K562 (cell line): ENCODE results near the gene BEST3. TPM values are rescaled to one million over a fixed set of nuclear protein-coding genes. Genes with fewer than 3 reads are reported as not detected.

ENCODE experiments used
- ATAC-seq: fragments of 200-7000 bp; cut with Tn5 transposase; 3 replicates; pipeline ENCODE4 v1.9.1; 2020; ENCODE audit warnings: moderate library complexity
- Bru-seq: library from RNA; stranded (reverse); fragments of 400-500 nt; gene quantifications from one replicate; lab custom pipeline; 2021; lab: Mats Ljungman, UMichigan
- BruChase-seq, 2 experiments: library from RNA; stranded (reverse); fragments of 400-500 nt; gene quantifications; one replicate each; lab custom pipeline; 2021; lab: Mats Ljungman, UMichigan
- BruUV-seq: library from RNA; stranded (reverse); fragments of 400-500 nt; replicated peaks from 2 replicates; lab custom pipeline; 2021; lab: Mats Ljungman, UMichigan
- CTCF ChIA-PET: fragments of 300-600 bp; formaldehyde crosslinking; extraction: SDS; loops from one replicate; lab custom pipeline; 2021; ENCODE audit warnings: low intra/inter-chr PET ratio; lab: Yijun Ruan, JAX
- POLR2A ChIA-PET: fragments of 300-600, 350-650 bp; sonication (Branson Sonifier 250); formaldehyde crosslinking; extraction: SDS; loops from one replicate; lab custom pipeline; 2021; ENCODE audit warnings: antibody characterized with exemption, inconsistent platforms; lab: Yijun Ruan, JAX
- DNase-seq, 4 experiments: peaks; one replicate each; pipeline versions ENCODE4 v3.0.0 to v3.0.0-alpha.2; 2011 to 2018; ENCODE audit warnings: low spot score in 3 of 4, mixed read lengths in 3 of 4; ENCODE audit errors: extremely low read depth in 1 of 4
- FAIRE-seq: peaks from 2 replicates; lab custom pipeline; 2011; peaks lifted over from hg19 to GRCh38; lab: Jason Lieb, UNC
- H2AFZ ChIP-seq: 2 replicates; pipeline ENCODE4 v1.6.0; 2011; ENCODE audit warnings: low read depth, low read length, control low read depth, inconsistent platforms
- H3K27ac ChIP-seq: fragments of 200-600 bp; 3 replicates; pipeline ENCODE4 v1.8.0; 2011; ENCODE audit warnings: low read depth, mild to moderate bottlenecking, control low read depth, inconsistent platforms, low read length, moderate library complexity, mixed read lengths; ENCODE audit errors: extremely low read depth
- H3K27me3 ChIP-seq, 2 experiments: fragments of 300-600 bp in 1 of 2; 2 replicates in 1 of 2; 3 replicates in 1 of 2; pipeline versions ENCODE4 v1.6.0 to v1.8.0; 2011; ENCODE audit warnings: inconsistent platforms in 2 of 2, low read length in 2 of 2, mild to moderate bottlenecking in 1 of 2, mixed read lengths in 1 of 2, moderate library complexity in 1 of 2; ENCODE audit not compliant: control insufficient read depth in 2 of 2, insufficient read depth in 2 of 2
- H3K36me3 ChIP-seq: fragments of 300-600 bp; 3 replicates; pipeline ENCODE4 v1.8.0; 2011; ENCODE audit warnings: mild to moderate bottlenecking, low read length, inconsistent platforms; ENCODE audit not compliant: control insufficient read depth, insufficient read depth
- H3K4me1 ChIP-seq, 2 experiments: fragments of 200-600 bp in 1 of 2; replicated peaks in 1 of 2; 2 replicates in 1 of 2; 3 replicates in 1 of 2; pipeline versions ENCODE4 v1.5.1 to v1.8.0; 2011; ENCODE audit warnings: inconsistent platforms in 2 of 2, low read length in 2 of 2, mild to moderate bottlenecking in 1 of 2, mixed read lengths in 1 of 2, moderate library complexity in 1 of 2; ENCODE audit not compliant: control insufficient read depth in 2 of 2, insufficient read depth in 2 of 2
- H3K4me2 ChIP-seq: 2 replicates; pipeline ENCODE4 v1.6.1; 2011; ENCODE audit warnings: low read length, control low read depth, inconsistent platforms, mixed read lengths; ENCODE audit not compliant: insufficient read depth
- H3K4me3 ChIP-seq: fragments of 200-600 bp; sonication (generic), shearing (Covaris generic); 2 replicates; pipeline ENCODE4 v1.5.1; 2016; ENCODE audit warnings: control low read depth, inconsistent platforms
- H3K79me2 ChIP-seq: fragments of 200-600 bp; 3 replicates; pipeline ENCODE4 v1.8.0; 2011; ENCODE audit warnings: low read length, inconsistent platforms; ENCODE audit not compliant: control insufficient read depth, insufficient read depth
- H3K9ac ChIP-seq, 2 experiments: 2 replicates each; pipeline versions ENCODE4 v1.6.0 to v1.6.1; 2011; ENCODE audit warnings: low read depth in 2 of 2, low read length in 2 of 2, control low read depth in 1 of 2, inconsistent platforms in 1 of 2, mild to moderate bottlenecking in 1 of 2, mixed read lengths in 1 of 2; ENCODE audit not compliant: insufficient read depth in 1 of 2
- H3K9me1 ChIP-seq: one replicate; pipeline ENCODE4 v1.6.0; 2011; ENCODE audit warnings: inconsistent platforms, mild to moderate bottlenecking, low read length, moderate library complexity; ENCODE audit not compliant: control insufficient read depth, insufficient read depth
- H3K9me3 ChIP-seq: replicated peaks from 2 replicates; pipeline ENCODE4 v1.5.1; 2011; ENCODE audit warnings: low read depth, low read length, inconsistent platforms; ENCODE audit not compliant: control insufficient read depth, insufficient read depth
- H4K20me1 ChIP-seq: replicated peaks from 2 replicates; pipeline ENCODE4 v1.6.1; 2011; ENCODE audit warnings: low read length, inconsistent platforms, mixed read lengths; ENCODE audit not compliant: control insufficient read depth, insufficient read depth
- BDP1 ChIP-seq: IDR thresholded peaks from 3 replicates; pipeline ENCODE4 v1.6.1; 2011; ENCODE audit not compliant: insufficient read length, insufficient read depth
- CEBPG ChIP-seq, 3 experiments: fragments of 200-800 bp in 1 of 3; sonication (Bioruptor generic) in 1 of 3; sonication (generic) in 1 of 3; formaldehyde crosslinking in 1 of 3; IDR thresholded peaks in 2 of 3; conservative IDR thresholded peaks in 1 of 3; 2 replicates each; pipeline versions ENCODE4 v1.6.1 to v1.8.0; 2016 to 2022; ENCODE audit warnings: missing compliant biosample characterization in 2 of 3, missing genetic modification characterization in 2 of 3, mild to moderate bottlenecking in 1 of 3, missing genetic modification reagents in 1 of 3
- DIDO1 ChIP-seq: fragments of 450-650 bp; IDR thresholded peaks from 2 replicates; pipeline ENCODE4 v1.6.1; 2016; ENCODE audit warnings: low read depth, missing biosample characterization, missing genetic modification characterization
- GTF2A2 ChIP-seq: IDR thresholded peaks from 2 replicates; pipeline ENCODE4 v1.6.1; 2016; ENCODE audit warnings: mild to moderate bottlenecking, missing genetic modification characterization, missing compliant biosample characterization
- HNRNPH1 ChIP-seq: fragments of 200-400 bp; formaldehyde crosslinking; optimal IDR thresholded peaks from 2 replicates; pipeline ENCODE3; 2017; ENCODE audit warnings: low read depth, mild to moderate bottlenecking, low read length, moderate library complexity
- IRF9 ChIP-seq: fragments of 450-650 bp; IDR thresholded peaks from 2 replicates; pipeline ENCODE4 v1.6.1; 2016; ENCODE audit warnings: missing biosample characterization, missing genetic modification characterization
- MITF ChIP-seq: IDR thresholded peaks from 2 replicates; pipeline ENCODE4 v1.6.1; 2014; ENCODE audit warnings: antibody characterized with exemption
- ZKSCAN1 ChIP-seq: fragments of 150-350 bp; IDR thresholded peaks from 2 replicates; pipeline ENCODE4 v1.6.1; 2016; ENCODE audit warnings: low read depth, low read length
- ZNF274 ChIP-seq: IDR thresholded peaks from 2 replicates; pipeline ENCODE4 v1.6.1; 2011; ENCODE audit warnings: low read depth, mild to moderate bottlenecking, low read length, moderate library complexity, borderline replicate concordance
- ZNF384 ChIP-seq: IDR thresholded peaks from 2 replicates; pipeline ENCODE4 v1.6.1; 2012; ENCODE audit warnings: low read depth, low read length, improper control_type of control experiment
- WGBS: fragments of 100-300 bp; shearing (Covaris generic); methylation state at CpG from one replicate; pipeline ENCODE4 v1.1.6; 2016; ENCODE audit warnings: low coverage, mixed read lengths; ENCODE audit not compliant: insufficient coverage; ENCODE audit errors: missing lambda C conversion rate; 5-methylcytosine and 5-hydroxymethylcytosine counted together
- in situ Hi-C: fragments of 300-500 bp; cut with MboI; formaldehyde crosslinking; loops from 4 replicates; pipeline ENCODE4 v1.15.0; 2018; ENCODE audit warnings: inconsistent platforms, mixed read lengths
- intact Hi-C: fragments of 100-400 bp; cut with micrococcal nuclease; formaldehyde crosslinking; loops from 2 replicates; pipeline ENCODE4 v1.14.2; 2022
- long read RNA-seq, 3 experiments: library from polyadenylated mRNA in 2 of 3; library from RNA in 1 of 3; unstranded in 2 of 3; stranded (forward) in 1 of 3; transcript quantifications; one replicate each; pipeline ENCODE4 v2.0.0, GENCODE V29; 2019 to 2022
- polyA minus RNA-seq, 3 experiments: library from RNA; depleted of rRNA, polyadenylated mRNA; stranded (reverse); fragments of >200 nt; gene quantifications; 2 replicates each; pipeline ENCODE4 v1.2.3, GENCODE V29; 2011
- polyA plus RNA-seq, 8 experiments: library from polyadenylated mRNA; depleted of rRNA in 4 of 8; stranded (reverse) in 5 of 8; unstranded in 3 of 8; fragments of >200 nt; fragmentation: Nextera tagmentation in 2 of 8; fragmentation: Illumina TruSeq in 1 of 8; extraction: Ambion mirVana in 2 of 8; extraction: Trizol in 1 of 8; gene quantifications; 2 replicates each; pipeline versions ENCODE4 v1.2.1 to v1.2.3, GENCODE V29; 2011 to 2014; ENCODE audit warnings: inconsistent platforms in 1 of 8, missing spikeins in 1 of 8
- total RNA-seq, 7 experiments: library from RNA; depleted of rRNA in 6 of 7; stranded (reverse); fragments of >200 nt in 6 of 7; fragmentation: Illumina TruSeq in 2 of 7; extraction: Trizol in 2 of 7; gene quantifications; 2 replicates each; pipeline versions ENCODE4 v1.2.1 to v1.2.3, GENCODE V29; 2011 to 2021; ENCODE audit warnings: low replicate concordance in 1 of 7
- TF ChIP-seq, protein P1 (sequence below): sonication (generic); formaldehyde crosslinking; IDR thresholded peaks from 2 replicates; pipeline ENCODE4 v1.8.0; 2023; ENCODE audit warnings: mild to moderate bottlenecking, missing genetic modification reagents
- TF ChIP-seq, protein P2 (sequence below): IDR thresholded peaks from 2 replicates; pipeline ENCODE4 v1.6.1; 2016; ENCODE audit warnings: missing genetic modification characterization, missing compliant biosample characterization

BEST3 gene
- total RNA-seq (2011; cell fraction: chromatin; rRNA removed; ENCODE audit: low replicate concordance) = 0.14 TPM in 1 of 2 replicates, not detected in the other
- total RNA-seq (2011; cell fraction: nucleolus; rRNA removed) = not detected in 2 replicates
- not detected in 2 replicates for total RNA-seq (2011; cell fraction: nucleoplasm; rRNA removed)
- total RNA-seq (2014; rRNA removed) (not detected in 2 replicates), total RNA-seq (2014; rRNA removed; fragmentation: Illumina TruSeq; extraction: Trizol) (not detected in 2 replicates), total RNA-seq (2015; rRNA removed; fragmentation: Illumina TruSeq; extraction: Trizol) (not detected in 2 replicates), total RNA-seq (2021) (not detected in 2 replicates), polyA plus RNA-seq (2011; rRNA removed) (0.15 TPM in 1 of 2 replicates, not detected in the other), polyA plus RNA-seq (2014; fragmentation: Illumina TruSeq; extraction: Trizol) (not detected in 2 replicates), polyA plus RNA-seq (2014; fragmentation: Nextera tagmentation; extraction: Ambion mirVana) (not detected), polyA plus RNA-seq (2014; rRNA removed) (0.08 TPM in 1 of 2 replicates, not detected in the other), polyA minus RNA-seq (2011; rRNA and poly(A)+ RNA removed) (0.11 TPM in 1 of 2 replicates, not detected in the other), Bru-seq, nascent RNA (percentile 10 among the genes with signal in this experiment), BruChase-seq, experiment 1, labeled RNA remaining after a 2-hour chase (percentile 3 among the genes with signal in this experiment), BruChase-seq, experiment 2, labeled RNA remaining after a 6-hour chase (percentile 4 among the genes with signal in this experiment)
- polyA plus RNA-seq (2011; cell fraction: cytosol; rRNA removed) = 0.03 TPM in 2 replicates
- not detected in 2 replicates for polyA plus RNA-seq (2011; cell fraction: nucleus; rRNA removed)
- 0.03 and 0.12 TPM in 2 replicates for polyA plus RNA-seq (2012)
- not detected in 2 replicates for polyA minus RNA-seq (2011; cell fraction: cytosol; rRNA and poly(A)+ RNA removed)
- not detected in 2 replicates for polyA minus RNA-seq (2011; cell fraction: nucleus; rRNA and poly(A)+ RNA removed)
- long read RNA-seq, experiment 1 = 0 reads
- long read RNA-seq, experiment 2 = 0 reads
- long read RNA-seq, experiment 3 = 0 reads

GRCh38 chr12:69698769-69699540 lies at the start of gene BEST3:
BEST3 (minus strand) TSS chr12:69699303; CDS start chr12:69697798, 1,505 bp downstream.
- no peak within 1 kb of the TSS for H3K4me2 ChIP-seq
- ChIA-PET CTCF (no interaction called here), POLR2A (no interaction called here)
- no peaks in the 10 kb centered on the region for H3K9me1 ChIP-seq
- H2AFZ ChIP-seq = no peak within 1 kb of the TSS
- no peaks in the 10 kb centered on the region for H3K27me3 ChIP-seq
- no peak for FAIRE-seq
- H3K9me3 ChIP-seq = no peaks in the 10 kb centered on the region
- H4K20me1 ChIP-seq = no peaks in the 10 kb centered on the region
- H3K36me3 ChIP-seq = no peaks in the 10 kb centered on the region
- no peak for ATAC-seq
- no peaks in the 10 kb centered on the region; a peak in 1 of 5 replicates for H3K4me1 ChIP-seq
- DNase-seq = no peak
- no peaks in the 10 kb centered on the region for H3K79me2 ChIP-seq
- 39% methylated on average over 10 of the region's 12 CpGs for WGBS
- no peak within 1 kb of the TSS for H3K27ac ChIP-seq
- no TSS peak for BruUV-seq
- no peak within 1 kb of the TSS for H3K4me3 ChIP-seq
- in situ Hi-C loops = no loop called here
- no peak within 1 kb of the TSS for H3K9ac ChIP-seq
- intact Hi-C loops = no loop called here
- no peak for TF ChIP-seq DIDO1 (tag)
- TF ChIP-seq IRF9 (tag) = no peak
- TF ChIP-seq, protein P1, sequence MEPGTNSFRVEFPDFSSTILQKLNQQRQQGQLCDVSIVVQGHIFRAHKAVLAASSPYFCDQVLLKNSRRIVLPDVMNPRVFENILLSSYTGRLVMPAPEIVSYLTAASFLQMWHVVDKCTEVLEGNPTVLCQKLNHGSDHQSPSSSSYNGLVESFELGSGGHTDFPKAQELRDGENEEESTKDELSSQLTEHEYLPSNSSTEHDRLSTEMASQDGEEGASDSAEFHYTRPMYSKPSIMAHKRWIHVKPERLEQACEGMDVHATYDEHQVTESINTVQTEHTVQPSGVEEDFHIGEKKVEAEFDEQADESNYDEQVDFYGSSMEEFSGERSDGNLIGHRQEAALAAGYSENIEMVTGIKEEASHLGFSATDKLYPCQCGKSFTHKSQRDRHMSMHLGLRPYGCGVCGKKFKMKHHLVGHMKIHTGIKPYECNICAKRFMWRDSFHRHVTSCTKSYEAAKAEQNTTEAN (CRISPR knock-in tag) = no peak
- TF ChIP-seq ZKSCAN1 = no peak
- TF ChIP-seq MITF = no peak
- no peak for TF ChIP-seq GTF2A2 (tag)
- TF ChIP-seq ZNF384 = no peak
- no peak for TF ChIP-seq HNRNPH1
- TF ChIP-seq BDP1 = no peak
- TF ChIP-seq ZNF274 = no peak
- TF ChIP-seq, protein P2, sequence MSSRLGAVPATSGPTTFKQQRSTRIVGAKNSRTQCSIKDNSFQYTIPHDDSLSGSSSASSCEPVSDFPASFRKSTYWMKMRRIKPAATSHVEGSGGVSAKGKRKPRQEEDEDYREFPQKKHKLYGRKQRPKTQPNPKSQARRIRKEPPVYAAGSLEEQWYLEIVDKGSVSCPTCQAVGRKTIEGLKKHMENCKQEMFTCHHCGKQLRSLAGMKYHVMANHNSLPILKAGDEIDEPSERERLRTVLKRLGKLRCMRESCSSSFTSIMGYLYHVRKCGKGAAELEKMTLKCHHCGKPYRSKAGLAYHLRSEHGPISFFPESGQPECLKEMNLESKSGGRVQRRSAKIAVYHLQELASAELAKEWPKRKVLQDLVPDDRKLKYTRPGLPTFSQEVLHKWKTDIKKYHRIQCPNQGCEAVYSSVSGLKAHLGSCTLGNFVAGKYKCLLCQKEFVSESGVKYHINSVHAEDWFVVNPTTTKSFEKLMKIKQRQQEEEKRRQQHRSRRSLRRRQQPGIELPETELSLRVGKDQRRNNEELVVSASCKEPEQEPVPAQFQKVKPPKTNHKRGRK (tag) = no peak
- no peak for TF ChIP-seq CEBPG (CRISPR knock-in tag; IDR thresholded peaks at IDR 0.05)
- no peak for TF ChIP-seq CEBPG (tag; conservative IDR thresholded peaks at IDR 0.05 in 1 of 2, IDR thresholded peaks at IDR 0.05 in 1 of 2)
